Thoracic aorta (tissue), 2 donors: Measurements from ENCODE around the gene SCAND1. TPM values are rescaled to one million over a fixed set of nuclear protein-coding genes. Genes with fewer than 3 reads are reported as not detected.

Experiments used
- ATAC-seq: fragments of 150-250 bp; one replicate; pipeline ENCODE4 v1.8.0; 2017; ENCODE audit warnings: low read depth; ENCODE audit not compliant: insufficient number of reproducible peaks, low FRiP score
- DNase-seq: peaks from one replicate; pipeline ENCODE4 v3.0.0-alpha.2; 2020; ENCODE audit warnings: low spot score
- H3K27ac ChIP-seq, 2 donors: fragments of 200-600 bp; sonication (generic); 1 replicate in 1 of 2; 2 replicates in 1 of 2; pipeline ENCODE4 v1.5.1; 2016; ENCODE audit warnings: mild to moderate bottlenecking in 2 of 2, moderate library complexity in 2 of 2
- H3K27me3 ChIP-seq: fragments of 200-600 bp; sonication (generic); replicated peaks from 2 replicates; pipeline ENCODE4 v1.6.0; 2016; ENCODE audit warnings: mild to moderate bottlenecking; ENCODE audit not compliant: insufficient read depth
- H3K36me3 ChIP-seq: fragments of 200-600 bp; sonication (generic); one replicate; pipeline ENCODE4 v1.5.1; 2016
- H3K4me1 ChIP-seq, 2 donors: fragments of 200-600 bp; sonication (generic); 1 replicate in 1 of 2; 2 replicates in 1 of 2; pipeline versions ENCODE4 v1.5.1 to v1.6.0; 2016; ENCODE audit warnings: low read depth in 2 of 2, mild to moderate bottlenecking in 1 of 2; ENCODE audit not compliant: control insufficient read depth in 1 of 2
- H3K4me3 ChIP-seq: fragments of 200-600 bp; sonication (generic); 2 replicates; pipeline ENCODE4 v1.5.1; 2016; ENCODE audit warnings: mild to moderate bottlenecking
- H3K9me3 ChIP-seq: fragments of 200-600 bp; sonication (generic); 2 replicates; pipeline ENCODE4 v1.5.1; 2016
- total RNA-seq, 2 donors: library from RNA; depleted of rRNA; stranded (reverse); fragments of >200 nt; gene quantifications; one replicate each; pipeline versions ENCODE4 v1.1.0 to v1.2.3, GENCODE V29; 2016
- TF ChIP-seq, protein P1 (sequence below): fragments of 200-600 bp; sonication (generic); IDR thresholded peaks from one replicate; pipeline ENCODE4 v1.5.1; 2019; ENCODE audit warnings: antibody characterized with exemption

The SCAND1 gene
- total RNA-seq, 2 donors from 2014 or later, result 42.3 to 87.2 TPM

DNA sequence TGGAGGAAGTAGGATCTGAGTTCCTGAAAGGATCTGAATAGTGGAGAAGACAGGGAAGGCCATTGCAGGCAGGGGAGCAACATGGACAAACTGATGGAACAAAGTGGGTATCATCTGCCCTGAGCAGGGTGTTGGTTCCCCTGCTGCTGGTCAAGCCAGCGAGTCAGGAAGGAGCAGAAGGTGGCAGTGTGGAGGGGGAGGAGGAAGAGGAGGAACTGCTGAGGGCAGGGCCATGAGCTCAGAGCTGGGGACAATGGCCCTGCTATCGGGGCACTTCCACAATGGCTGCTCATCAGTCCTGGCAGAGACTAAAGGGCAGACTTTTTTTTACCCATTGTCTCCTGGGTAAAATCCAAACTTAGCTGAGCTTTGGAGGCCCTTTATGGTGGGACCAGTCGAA, 27.7 kb upstream of the SCAND1 start:
- DNase-seq, result no peak
- no peak overlapping the region for H3K27ac ChIP-seq
- TF ChIP-seq, protein P1, sequence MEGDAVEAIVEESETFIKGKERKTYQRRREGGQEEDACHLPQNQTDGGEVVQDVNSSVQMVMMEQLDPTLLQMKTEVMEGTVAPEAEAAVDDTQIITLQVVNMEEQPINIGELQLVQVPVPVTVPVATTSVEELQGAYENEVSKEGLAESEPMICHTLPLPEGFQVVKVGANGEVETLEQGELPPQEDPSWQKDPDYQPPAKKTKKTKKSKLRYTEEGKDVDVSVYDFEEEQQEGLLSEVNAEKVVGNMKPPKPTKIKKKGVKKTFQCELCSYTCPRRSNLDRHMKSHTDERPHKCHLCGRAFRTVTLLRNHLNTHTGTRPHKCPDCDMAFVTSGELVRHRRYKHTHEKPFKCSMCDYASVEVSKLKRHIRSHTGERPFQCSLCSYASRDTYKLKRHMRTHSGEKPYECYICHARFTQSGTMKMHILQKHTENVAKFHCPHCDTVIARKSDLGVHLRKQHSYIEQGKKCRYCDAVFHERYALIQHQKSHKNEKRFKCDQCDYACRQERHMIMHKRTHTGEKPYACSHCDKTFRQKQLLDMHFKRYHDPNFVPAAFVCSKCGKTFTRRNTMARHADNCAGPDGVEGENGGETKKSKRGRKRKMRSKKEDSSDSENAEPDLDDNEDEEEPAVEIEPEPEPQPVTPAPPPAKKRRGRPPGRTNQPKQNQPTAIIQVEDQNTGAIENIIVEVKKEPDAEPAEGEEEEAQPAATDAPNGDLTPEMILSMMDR, result no peak

DNA sequence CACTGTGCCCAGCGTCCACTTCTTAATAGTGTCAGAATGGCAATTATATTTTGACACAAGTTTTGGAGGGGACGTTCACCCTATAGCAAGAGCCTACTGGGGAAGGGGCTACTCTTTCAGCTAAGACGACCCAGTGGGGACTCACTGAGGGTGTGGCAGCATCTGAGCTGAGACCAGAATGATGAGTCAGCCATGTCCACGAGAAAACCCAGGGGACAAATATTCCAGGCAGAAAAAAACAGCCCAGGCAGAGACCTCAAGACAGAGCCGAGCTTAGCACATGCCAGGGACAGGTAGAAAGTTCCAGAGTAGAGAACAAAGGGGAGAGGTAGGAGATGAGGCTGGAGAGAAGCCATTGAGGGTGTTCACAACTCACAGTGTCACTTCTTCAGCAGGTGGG, 25.2 kb upstream of the SCAND1 start:
- Histone ChIP-seq H3K36me3 (no peaks in the 10 kb centered on the region), H3K27ac (no peak overlapping the region), H3K4me1 (no peaks in the 10 kb centered on the region), H3K27me3 (no peaks in the 10 kb centered on the region), H3K9me3 (no peaks in the 10 kb centered on the region), H3K4me3 (no peak overlapping the region)
- ATAC-seq (no peak), DNase-seq (no peak)
- TF ChIP-seq, protein P1, result no peak

More for the DNA sequence above, 27.7 kb upstream of the SCAND1 start:
- Histone ChIP-seq H3K36me3 (no peaks in the 10 kb centered on the region), H3K4me3 (no peak overlapping the region), H3K27me3 (no peaks in the 10 kb centered on the region), H3K9me3 (no peaks in the 10 kb centered on the region), H3K4me1 (no peaks in the 10 kb centered on the region)
- ATAC-seq, result no peak

DNA sequence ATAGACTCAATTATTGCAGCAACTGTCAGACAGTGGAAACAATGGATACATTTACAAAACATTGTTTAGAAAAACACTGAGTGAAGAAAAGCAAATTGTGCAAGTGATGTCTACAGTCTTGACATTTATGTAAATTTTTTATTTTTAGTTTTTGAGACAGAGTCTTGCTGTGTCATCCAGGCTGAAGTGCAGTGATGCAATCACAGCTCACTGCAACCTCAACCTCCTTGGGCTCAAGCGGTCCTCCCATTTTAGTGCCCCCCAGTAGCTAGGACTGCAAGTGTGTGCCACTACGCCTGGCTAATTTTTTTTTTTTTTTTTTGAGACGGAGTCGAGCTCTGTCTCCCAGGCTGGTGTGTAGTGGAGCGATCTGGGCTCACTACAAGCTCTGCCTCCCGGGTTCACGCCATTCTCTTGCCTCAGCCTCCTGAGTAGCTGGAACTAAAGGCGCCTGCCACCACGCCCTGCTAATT, 23.8 kb upstream of the SCAND1 start:
- no peaks in the 10 kb centered on the region for H3K4me1 ChIP-seq
- no peaks in the 10 kb centered on the region for H3K9me3 ChIP-seq
- TF ChIP-seq, protein P1, result no peak
- H3K36me3 ChIP-seq, result no peaks in the 10 kb centered on the region
- no peak overlapping the region for H3K27ac ChIP-seq
- H3K27me3 ChIP-seq, result no peaks in the 10 kb centered on the region
- no peak for DNase-seq
- H3K4me3 ChIP-seq, result no peak overlapping the region
- ATAC-seq, result no peak

DNA sequence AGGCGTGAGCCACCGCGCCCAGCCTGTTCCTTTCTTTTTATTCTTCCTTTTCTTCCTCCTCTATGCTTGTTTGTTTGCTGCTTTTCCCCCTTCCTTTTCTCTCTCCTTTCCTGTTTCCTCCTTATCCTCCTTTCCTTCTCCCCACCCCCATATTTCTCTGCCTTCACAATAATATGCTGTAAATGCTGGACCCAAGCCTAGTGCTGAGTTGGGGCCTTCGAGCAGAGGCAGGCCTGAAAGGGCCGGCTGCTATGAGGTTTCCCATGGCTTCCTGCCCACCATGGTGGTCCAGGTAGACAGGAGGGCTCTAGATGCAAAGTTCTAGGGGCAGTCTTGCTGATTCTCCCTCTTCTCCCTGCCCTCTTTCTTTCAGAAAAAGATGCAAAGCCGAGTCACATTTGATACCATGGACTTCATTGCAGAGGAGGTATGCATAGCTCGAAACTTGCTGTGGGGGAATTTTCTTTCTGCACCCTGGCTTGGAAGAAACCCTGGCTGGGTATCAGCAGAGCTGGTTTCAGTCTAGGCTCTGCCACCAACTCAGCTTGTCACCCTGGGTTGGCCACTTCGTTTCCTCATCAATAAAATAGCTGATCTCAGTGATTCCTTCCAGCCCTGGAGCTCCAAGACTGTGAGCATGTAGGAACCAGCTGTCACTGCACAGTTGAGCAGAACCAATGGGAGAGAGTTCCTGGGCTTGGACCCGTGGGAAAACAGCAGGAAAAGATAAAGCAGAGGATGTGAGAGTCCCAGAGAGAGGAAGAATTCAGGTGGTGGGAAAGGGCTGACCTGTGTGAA, 21.5 kb upstream of the SCAND1 start:
- TF ChIP-seq, protein P1, result no peak
- H3K4me1 ChIP-seq, result no peaks in the 10 kb centered on the region
- ATAC-seq (no peak), DNase-seq (no peak)
- H3K9me3 ChIP-seq, result no peaks in the 10 kb centered on the region
- H3K27me3 ChIP-seq, result no peaks in the 10 kb centered on the region
- H3K36me3 ChIP-seq, result no peaks in the 10 kb centered on the region
- no peak overlapping the region for H3K27ac ChIP-seq
- no peak overlapping the region for H3K4me3 ChIP-seq

DNA sequence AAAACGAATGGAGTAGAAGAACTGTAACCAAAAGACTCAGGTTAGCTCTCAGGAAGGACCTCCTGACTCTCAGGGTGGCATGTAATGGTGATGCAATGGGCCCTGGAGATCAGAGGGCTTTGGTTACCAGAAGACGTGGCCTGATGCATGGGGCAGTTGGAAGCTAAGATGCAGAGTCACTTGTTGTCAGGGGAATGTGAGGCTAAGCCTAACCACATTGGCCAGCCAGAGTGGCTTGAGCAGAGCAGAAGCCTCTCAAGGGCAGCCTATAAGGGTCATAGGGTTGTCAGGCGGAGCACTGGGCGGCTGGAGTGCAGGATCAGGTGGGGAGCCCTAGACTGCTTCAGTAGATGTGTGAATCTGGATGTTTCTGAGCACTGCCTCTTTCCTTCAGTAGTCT, 20.0 kb upstream of the SCAND1 start:
- DNase-seq (no peak), ATAC-seq (no peak)
- H3K27ac ChIP-seq, result no peak overlapping the region
- TF ChIP-seq, protein P1, result no peak
- no peaks in the 10 kb centered on the region for H3K27me3 ChIP-seq
- H3K36me3 ChIP-seq, result no peaks in the 10 kb centered on the region
- H3K9me3 ChIP-seq, result no peaks in the 10 kb centered on the region
- no peak overlapping the region for H3K4me3 ChIP-seq
- no peaks in the 10 kb centered on the region for H3K4me1 ChIP-seq
